Measurements from ENCODE around the gene VEZT.
"Not testable (repeated sequence)": the region's sequence is repeated elsewhere in the genome, so short reads cannot be mapped to it uniquely, and the experiment has no call there.

VEZT gene, protein sequence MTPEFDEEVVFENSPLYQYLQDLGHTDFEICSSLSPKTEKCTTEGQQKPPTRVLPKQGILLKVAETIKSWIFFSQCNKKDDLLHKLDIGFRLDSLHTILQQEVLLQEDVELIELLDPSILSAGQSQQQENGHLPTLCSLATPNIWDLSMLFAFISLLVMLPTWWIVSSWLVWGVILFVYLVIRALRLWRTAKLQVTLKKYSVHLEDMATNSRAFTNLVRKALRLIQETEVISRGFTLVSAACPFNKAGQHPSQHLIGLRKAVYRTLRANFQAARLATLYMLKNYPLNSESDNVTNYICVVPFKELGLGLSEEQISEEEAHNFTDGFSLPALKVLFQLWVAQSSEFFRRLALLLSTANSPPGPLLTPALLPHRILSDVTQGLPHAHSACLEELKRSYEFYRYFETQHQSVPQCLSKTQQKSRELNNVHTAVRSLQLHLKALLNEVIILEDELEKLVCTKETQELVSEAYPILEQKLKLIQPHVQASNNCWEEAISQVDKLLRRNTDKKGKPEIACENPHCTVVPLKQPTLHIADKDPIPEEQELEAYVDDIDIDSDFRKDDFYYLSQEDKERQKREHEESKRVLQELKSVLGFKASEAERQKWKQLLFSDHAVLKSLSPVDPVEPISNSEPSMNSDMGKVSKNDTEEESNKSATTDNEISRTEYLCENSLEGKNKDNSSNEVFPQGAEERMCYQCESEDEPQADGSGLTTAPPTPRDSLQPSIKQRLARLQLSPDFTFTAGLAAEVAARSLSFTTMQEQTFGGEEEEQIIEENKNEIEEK

DNA sequence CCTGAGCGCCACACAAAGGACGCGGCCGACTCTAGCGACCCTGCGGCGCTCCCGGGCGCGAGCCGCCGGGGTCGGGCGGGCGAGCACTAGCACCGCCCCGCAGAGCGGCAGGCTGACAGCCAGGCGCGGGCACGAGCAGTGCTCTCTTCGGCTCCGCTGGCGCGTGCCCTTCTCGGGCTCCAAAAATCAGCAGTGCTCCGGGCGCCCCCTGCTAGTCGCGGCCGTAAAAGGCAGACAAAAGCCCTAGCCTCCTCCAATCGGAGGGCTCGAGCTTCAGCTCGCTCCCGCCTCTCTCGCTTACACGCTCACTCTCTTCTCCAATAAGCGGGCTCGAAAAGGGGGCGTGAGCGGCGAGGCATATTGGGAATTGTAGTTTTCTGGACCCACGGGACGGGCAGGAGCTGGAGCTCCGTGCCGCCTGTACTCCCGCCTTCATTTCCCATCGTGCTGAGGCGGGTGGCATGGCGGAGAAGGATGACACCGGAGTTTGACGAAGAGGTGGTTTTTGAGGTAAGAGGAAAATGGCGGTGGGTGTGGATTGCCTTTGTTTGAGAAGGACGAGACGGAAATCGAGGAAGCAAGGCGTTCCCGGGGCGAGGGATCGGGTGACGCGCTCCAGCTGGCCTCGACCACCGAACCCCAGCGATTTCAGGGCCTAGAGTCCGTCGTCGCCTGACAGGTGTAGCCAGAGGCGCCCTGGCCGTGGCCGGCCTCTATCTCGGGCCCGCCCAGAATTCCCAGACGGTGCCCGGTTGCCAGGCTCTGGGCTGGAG lies at the start of gene VEZT, which contains the start of gene FGD6:
Gene VEZT (plus strand): TSS at position 431 of the 773 bp plus-strand sequence. CDS start 44 bp downstream, at position 475.
Gene FGD6 (minus strand): TSS at position 91 of the 773 bp plus-strand sequence. CDS start 227 bp downstream, outside the sequence.
- peak; percentile 99 for DNase-seq

DNA sequence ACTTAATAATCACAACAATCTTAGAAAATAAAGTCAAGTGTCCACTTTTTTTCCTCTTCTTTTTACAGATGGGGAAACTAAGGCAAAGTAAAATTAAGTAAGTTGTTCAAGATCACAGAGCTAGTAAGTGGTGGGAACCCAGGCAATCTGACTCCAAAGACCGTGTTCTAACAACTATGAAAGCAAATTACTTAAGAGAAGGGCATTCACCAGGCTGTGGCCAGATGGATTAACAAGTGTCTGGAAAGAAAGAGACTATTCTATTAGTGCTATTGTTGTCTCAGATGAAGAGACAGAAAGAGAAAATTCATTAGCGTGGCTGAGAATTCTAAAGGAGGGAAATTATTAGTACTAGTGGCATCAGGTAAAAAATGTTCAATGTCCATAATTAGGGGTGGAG lies 48.9 kb upstream of the VEZT start:
- no peak for DNase-seq

DNA sequence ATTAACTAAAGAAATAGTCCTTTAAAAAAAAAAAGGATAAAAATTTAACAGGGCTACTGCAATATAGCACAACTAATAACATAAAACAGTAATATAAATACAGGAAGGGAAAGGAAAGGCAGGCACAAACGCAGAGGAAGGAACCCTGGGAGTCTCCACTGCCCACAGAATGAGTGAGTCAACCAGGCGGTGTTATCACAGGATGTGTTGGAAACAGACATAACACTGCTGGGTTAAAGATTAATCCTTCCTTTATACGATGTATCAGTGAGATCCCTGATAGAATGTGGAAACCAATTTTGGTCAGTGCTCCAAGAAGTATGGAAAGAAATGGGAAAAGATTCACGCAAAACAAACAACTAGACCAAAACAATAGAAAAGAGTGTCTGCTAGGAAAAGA lies 48.2 kb upstream of the VEZT start:
- no peak for DNase-seq

DNA sequence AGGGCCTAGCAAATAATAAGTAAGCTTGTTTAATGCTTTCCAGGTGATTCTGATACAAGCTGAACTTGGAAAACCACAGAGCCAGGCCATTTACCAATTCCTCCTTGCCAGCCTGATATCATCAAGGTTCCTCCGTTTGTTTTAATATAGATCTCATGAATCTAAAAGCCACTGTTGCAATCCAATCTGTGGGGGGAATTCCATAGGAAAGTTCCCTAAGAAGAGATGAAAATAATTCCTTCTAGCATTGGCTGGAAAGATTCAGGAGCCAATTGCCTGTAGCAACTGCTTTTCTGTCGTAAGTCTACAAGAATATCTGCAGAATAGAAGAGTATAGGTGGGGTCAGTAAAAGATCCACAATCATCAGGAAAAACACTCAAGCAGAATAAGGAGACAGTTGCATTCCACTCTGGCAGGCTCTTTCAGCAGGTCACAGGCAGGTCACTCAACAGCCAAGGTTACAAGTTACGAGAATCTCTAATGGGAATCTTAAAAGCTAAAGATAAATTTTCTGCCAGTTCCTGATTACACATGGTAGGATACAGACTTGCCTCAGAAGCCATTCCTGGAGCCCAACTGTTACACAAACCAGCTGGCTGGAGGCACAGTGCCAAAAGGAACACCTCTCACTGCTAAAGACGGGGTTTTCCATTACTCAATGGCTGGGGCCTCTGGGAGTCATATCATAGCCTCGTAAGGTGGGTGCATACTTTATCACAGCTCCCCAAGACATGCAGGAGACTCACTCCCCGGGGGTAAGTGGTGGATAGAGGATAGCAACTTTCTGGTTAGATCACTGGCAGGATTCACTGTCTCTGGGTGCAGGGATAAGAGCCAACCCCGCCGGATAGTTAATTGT lies 44.0 kb upstream of the VEZT start:
- DNase-seq = peak; percentile 64

DNA sequence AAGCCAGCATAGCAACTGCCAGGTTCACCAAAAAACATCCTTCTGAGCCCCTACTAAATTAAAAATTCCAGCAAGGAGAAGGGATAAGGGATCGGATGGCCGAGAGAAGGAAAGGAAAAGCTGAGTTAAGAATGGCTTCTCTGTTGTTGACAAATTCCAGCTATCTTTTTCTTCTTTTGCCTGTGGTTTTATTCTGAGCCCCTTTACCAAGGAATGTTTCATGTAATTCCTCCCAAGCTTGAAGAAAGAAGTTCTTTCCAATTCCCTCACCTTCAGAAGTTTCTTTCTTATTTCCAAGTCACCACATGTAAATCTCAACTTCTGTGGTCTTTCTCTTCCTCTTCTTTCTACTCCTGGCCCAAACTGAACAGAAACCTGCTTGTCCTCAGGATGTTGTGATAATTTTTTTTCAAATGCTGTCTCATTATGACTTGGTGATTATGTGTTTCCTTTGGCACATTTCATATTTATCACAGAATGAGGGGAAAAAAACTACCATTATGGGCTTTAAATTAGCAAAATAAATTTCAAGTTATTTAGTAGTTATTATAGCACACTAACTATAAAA lies 40.3 kb upstream of the VEZT start:
- DNase-seq = no peak

DNA sequence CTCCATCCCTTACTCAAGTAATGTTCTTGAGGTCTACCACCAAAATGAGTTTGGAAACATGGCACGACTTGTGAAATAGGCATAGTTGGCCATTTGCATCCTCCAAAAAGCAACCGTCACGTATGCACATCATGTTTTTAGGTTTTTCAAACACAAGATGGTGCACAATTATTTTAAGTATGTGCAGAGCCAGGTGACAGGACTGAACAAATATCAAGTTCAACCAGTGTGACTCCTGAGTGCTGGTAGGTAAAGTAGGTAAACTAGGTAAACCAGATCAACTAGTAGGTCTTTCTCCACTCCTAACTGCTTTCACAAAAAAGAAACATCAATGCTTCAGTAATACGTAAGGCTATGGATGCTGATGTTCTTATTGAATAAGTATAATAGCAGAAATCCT lies 39.5 kb upstream of the VEZT start:
- DNase-seq = no peak

DNA sequence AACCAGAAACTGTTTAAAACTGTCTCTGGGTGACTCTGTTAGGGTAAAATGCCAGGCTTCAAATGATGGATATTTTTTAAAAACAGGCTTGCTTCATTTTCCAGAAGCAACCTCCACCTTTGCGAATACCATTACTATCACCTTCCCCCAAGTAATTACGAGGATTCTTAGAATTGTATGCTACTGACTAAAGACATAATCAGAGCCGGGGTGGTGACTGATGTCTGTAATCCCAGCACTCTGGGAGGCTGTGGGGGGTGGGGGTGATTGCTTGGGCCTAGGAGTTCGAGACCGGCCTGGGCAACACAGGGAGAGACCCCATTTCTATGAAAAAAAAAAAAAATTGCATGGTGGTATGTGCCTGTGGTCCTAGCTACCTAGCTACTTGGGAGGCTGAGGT lies 38.6 kb upstream of the VEZT start:
- DNase-seq = no peak

DNA sequence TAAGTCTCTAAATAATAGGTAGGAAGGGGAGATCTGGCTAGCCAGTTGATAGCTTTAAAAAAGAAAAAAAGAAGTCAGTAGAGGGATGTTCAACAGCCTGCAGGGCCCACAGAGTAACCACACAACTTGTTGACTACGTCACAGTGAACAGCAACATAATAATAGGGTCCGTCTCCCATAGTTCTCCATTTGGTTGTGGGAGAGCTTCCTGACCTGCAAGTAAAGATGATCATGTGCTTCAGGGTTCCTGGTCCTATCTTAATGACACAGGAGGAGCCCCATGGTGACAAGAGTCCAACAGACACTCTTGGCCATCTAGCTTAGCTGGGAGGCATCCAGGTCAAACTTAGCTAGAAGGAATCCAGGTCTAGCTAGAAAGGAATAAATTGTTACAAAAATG lies 36.5 kb upstream of the VEZT start:
- DNase-seq = no peak

DNA sequence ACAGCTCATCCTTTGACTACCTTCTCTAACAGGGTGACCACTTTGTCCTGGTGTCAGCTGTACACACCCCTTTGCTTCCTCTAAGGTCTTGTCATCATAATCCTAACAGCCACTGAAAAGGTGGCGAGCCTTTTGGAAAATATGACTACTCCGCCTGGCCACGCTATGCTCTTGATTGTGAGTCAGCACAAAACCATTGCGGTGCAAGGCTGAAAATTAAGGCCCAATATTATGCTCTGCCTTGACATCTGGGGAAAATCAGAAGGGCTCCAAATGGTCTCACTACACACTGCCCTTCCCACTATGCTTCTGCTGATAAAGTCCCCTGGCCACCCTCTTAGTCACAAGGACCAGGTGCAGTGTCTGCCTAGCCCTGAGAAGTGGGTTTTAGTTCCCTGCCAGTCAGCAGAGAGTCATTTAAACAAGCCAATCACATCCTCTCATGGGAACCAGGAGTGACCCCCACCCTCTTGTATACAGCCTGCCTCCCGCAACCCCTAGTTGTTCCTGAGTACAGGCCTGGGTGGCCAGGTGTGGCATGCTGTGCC lies 34.7 kb upstream of the VEZT start:
- DNase-seq = no peak

DNA sequence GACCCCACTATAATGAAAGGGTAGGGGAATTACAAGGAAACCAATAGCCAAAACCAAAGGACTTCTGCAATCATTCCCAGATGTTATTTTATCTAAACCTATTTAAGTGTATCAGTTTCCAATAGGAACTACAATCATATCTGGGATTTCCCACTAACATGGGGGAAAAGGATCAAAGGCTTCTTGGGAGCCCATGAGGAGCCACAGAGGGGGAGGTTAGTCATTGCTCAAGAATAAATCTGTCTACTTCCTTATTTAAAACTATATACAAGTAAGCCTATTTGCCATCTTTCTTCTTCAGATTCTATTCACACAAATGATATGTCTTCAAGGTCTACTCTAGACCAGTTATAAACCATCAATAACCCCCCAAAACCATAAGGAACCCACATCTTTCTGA lies 33.5 kb upstream of the VEZT start:
- DNase-seq = no peak

DNA sequence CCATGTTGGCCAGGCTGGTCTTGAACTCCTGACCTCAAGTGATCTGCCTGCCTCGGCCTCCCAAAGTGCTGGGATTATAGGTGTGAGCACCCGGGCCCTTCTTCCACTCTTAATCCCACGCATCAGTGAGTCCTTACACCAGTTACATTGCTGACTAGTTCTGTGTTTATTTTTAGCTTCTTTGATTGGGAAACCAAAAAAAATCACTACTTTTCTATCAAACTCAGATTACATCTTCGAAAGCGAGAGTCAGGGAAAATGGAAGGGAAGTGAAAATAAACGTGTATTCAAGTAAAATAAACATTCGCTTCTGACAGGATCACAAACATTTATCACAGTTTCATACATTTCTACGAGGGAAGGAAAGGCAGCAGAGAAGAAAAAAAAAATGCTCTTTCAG lies 32.5 kb upstream of the VEZT start:
- DNase-seq = no peak

DNA sequence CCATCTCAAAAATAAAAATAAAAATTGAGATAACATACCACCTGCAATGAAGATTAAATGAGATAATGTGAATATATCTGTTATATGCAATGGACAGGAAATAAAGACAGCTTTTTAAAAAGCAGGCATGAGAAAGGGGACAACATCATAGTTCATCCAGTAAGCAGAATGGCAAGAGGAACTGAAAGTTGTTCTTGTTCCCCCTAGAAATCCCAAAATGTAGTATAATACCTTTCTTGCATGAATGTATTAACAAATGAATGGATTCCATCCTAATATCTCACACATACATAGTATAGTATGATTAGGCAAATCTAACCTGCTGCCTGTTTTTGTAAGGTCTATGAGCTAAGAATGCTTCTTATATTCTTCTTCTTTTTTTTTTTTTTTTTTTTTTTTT lies 31.8 kb upstream of the VEZT start:
- DNase-seq = no peak

DNA sequence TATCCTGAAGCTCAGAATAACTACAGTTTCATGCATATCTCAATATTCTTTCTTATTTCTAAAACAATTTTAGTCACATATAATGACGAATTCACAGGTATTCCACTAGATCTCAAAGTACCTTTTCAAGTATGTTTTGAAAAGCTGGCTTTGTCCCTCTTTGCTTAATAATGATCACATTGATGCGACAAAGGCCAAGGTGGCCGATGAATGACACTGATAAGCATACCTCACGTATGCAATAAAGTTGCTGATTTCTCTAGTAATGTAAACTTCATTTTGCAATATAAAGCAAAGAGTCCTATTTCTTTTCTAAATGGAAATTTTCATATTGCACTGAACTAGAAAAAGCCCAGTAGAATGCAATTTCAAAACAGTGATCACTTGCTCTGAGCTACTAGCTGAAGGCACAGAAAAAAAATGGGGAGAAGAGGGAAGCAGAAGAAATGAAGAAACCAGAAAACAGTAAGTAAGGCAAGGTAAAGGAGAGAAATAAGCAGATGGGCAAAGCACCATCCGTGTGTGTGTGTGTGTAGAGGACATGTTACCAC lies 29.7 kb upstream of the VEZT start:
- DNase-seq = no peak

DNA sequence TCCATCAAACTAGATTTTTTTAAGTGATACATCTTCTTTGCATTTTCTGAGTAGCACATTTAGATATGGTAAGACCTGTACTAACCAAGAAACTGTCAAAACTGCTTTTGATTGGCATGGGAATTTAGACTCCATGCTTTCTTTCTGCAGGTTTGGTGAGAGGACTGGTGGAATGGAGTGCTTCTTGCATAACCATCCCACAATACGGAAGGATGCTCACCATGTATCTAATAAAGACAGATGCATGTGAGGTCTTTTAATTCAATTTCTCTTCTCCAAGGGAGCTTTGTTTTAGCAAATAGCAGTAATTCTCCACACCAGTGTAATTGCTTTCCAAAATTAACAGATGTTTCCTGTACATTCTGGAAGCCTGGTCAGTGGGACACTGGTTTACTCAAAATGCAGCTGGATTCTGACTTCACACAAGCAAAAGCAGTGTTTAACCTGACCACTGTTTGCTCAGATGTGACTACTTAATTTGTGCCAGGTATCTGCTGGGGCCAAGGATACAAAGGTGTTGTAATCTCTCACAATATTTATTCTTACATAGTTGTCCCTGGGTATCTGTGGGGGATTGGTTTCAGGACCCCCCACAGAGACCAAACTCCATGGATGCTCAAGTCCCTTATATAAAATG lies 26.4 kb upstream of the VEZT start:
- DNase-seq = no peak

DNA sequence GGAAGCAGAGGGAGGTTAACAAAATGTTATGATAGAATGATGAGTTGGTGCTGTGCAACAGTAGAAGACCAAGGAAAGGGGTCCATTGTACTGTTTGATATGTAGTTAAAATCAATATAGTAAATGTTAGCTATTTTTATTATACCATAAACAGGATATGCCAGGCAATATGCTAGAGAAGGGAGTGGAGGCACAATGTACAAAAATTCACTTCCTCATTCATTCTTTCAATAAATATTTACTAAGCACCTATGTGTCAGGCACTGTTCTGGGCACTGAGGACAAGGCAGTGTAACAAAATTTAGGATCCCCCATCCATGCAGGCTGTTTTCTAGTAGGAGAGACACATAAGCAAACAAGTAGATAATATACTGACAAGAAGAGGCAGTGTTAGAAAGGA lies 25.3 kb upstream of the VEZT start:
- no peak for DNase-seq

DNA sequence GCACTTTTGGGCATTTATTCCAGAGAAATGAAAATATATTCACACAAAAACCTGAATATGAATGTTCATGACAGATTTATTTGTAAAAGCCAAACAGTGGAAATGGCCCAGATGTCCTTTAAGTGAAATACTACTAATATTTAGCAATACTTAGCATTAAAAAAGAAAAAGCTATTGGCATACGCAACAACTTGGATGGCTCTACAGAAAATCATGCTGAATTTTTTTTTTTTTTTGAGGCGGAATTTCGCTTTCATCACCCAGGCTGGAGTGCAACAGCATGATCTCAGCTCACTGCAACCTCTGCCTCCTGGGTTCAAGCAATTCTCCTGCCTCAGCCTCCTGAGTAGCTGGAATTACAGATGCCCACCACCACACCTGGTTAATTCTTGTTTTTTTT lies 24.5 kb upstream of the VEZT start:
- DNase-seq = no peak

DNA sequence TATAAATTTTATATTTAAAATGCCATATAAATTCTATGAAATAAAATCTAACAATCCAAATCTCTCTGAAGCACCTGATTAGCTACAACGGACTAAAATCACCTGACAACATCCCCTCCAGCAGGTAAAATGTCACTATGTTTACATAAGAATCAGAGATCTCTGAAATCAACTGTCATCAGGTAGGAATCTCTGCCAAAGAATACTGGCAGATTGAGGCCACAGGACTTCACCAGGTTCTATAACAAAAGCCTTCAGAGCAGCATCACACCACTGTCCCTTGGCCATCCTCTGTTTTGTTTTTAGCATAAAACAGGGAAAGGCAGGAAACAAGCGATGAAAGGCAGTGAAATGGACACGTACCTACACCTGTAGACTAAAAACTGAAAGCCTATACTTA lies 22.5 kb upstream of the VEZT start:
- no peak for DNase-seq

DNA sequence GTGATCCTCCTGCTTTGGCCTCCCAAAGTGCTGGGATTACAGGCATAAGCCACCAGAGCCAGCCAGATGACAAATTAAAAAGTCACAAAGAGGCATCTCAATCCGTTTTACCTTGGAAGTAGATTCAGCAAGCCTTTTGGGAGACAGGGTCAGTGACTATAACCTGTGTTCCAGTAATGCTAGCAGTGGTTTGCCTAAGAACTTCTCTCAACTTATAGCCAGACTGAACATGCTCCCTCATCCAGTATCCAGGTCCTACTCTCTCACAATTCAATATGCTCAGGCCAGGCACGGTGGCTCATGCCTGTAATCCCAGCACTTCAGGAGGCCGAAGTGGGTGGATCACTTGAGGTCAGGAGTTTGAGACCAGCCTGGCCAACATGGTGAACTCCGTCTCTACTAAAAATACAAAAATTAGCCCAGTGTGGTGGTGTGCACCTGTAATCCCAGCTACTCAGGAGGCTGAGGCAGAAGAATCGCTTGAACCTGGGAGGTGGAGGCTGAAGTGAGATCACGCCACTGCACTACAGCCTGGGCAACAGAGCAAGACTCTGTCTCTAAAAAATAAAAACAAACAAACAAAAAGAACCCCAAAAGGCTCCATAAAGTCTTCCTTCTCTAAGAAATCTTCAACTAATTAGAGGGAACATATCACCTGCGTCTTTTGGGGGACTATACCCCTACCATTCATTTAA lies 20.6 kb upstream of the VEZT start:
- DNase-seq = not testable (repeated sequence)

DNA sequence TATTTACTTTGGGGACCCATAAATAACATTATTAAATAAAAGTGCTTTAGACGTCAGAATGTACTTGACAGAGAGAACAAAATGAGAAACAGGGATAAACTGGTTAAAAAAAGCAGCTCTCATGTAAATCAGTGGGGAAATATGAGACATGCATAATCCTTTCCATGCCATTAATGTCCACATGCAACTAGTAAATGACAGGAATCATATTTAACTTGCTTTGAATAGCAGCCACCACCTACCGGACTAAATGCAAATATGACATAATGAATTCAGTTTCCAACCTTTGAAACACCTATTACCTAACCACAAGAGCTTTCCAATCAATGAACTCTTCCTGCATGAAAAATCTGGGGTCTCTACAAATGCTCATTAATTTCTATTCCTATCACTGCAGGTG lies 20.0 kb upstream of the VEZT start:
- DNase-seq = no peak

DNA sequence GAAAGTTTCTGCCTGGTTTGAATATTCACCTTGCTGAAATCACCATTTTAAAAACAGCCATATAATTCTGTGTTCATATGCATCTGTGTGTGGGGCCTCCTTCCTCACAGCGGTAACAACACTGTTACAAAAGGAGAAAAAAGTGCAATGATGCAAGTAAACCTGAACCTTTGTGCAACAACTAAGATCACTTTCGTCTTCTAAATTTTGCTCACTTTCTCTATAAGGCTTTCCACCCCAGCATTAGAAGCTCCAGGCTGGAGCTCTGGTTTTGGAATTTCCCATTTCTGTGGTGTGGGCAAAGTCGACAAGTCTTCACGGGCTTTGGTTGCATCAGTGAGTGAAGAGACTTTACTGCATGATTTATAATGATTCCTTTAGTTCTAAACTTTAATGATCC lies 18.7 kb upstream of the VEZT start:
- DNase-seq = no peak
